ENCODE measurements around the gene ODAD4.

Gene ODAD4

GRCh38 chr17:41973408-41973811 lies 43.0 kb downstream of the ODAD4 start:
- no peak for DNase-seq

- DNase-seq = no peak
These were observed 43.6 kb downstream of the ODAD4 start for GRCh38 chr17:41974031-41974430.

GRCh38 chr17:41974658-41975057 lies 44.2 kb downstream of the ODAD4 start:
- no peak for DNase-seq

- no peak for DNase-seq
These were observed 45.0 kb downstream of the ODAD4 start for GRCh38 chr17:41975099-41976083.

- DNase-seq = no peak
These were observed 45.8 kb downstream of the ODAD4 start for GRCh38 chr17:41976142-41976768.

GRCh38 chr17:41977991-41978390 lies 47.6 kb downstream of the ODAD4 start:
- DNase-seq = no peak

GRCh38 chr17:41982026-41982760 lies 51.8 kb downstream of the ODAD4 start:
- DNase-seq = no peak

GRCh38 chr17:41984454-41984853 lies 54.0 kb downstream of the ODAD4 start:
- no peak for DNase-seq

- no peak for DNase-seq
These were observed 55.5 kb downstream of the ODAD4 start for GRCh38 chr17:41985919-41986318.

- DNase-seq = no peak
These were observed 56.2 kb downstream of the ODAD4 start for GRCh38 chr17:41986634-41987033.

- no peak for DNase-seq
These were observed 57.2 kb downstream of the ODAD4 start for GRCh38 chr17:41987642-41988041.

GRCh38 chr17:41988418-41988817 lies 58.0 kb downstream of the ODAD4 start:
- DNase-seq = no peak

GRCh38 chr17:41989702-41990419 lies 59.4 kb downstream of the ODAD4 start:
- no peak for DNase-seq

GRCh38 chr17:41992576-41992975 lies 62.2 kb downstream of the ODAD4 start:
- no peak for DNase-seq

GRCh38 chr17:41996855-41997164 lies 66.4 kb downstream of the ODAD4 start:
- no peak for DNase-seq

GRCh38 chr17:41998497-41998896 lies 68.1 kb downstream of the ODAD4 start:
- no peak for DNase-seq

GRCh38 chr17:42000413-42001133 lies 70.2 kb downstream of the ODAD4 start:
- no peak for DNase-seq

- DNase-seq = no peak
These were observed 71.3 kb downstream of the ODAD4 start for GRCh38 chr17:42001729-42002128.

GRCh38 chr17:42002175-42002791 lies 71.9 kb downstream of the ODAD4 start:
- no peak for DNase-seq

GRCh38 chr17:42002792-42003301 lies 72.4 kb downstream of the ODAD4 start:
- no peak for DNase-seq

- DNase-seq = no peak
These were observed 74.7 kb downstream of the ODAD4 start for GRCh38 chr17:42005166-42005565.

GRCh38 chr17:42009170-42009569 lies 78.8 kb downstream of the ODAD4 start:
- DNase-seq = no peak
